Endothelial cell of umbilical vein (primary cell): Measurements from ENCODE around the gene IGSF3. TPM values are rescaled to one million over a fixed set of nuclear protein-coding genes. Genes with fewer than 3 reads are reported as not detected.
"Not testable (repeated sequence)": the region's sequence is repeated elsewhere in the genome, so short reads cannot be mapped to it uniquely, and the experiment has no call there.

Experiments used
- BruUV-seq: library from RNA; stranded (reverse); fragments of 400-500 nt; replicated peaks from 2 replicates; lab custom pipeline; 2021; lab: Mats Ljungman, UMichigan
- CTCF ChIA-PET: fragments of 300-600, 350-600 bp; sonication (Branson Sonifier 250); formaldehyde crosslinking; loops from one replicate; lab custom pipeline; 2021; ENCODE audit warnings: antibody characterized with exemption, inconsistent platforms; lab: Charles Lee
- POLR2A ChIA-PET: fragments of 300-600, 350-600 bp; sonication (Branson Sonifier 250); formaldehyde crosslinking; loops from one replicate; lab custom pipeline; 2021; ENCODE audit warnings: antibody characterized with exemption, inconsistent platforms; lab: Charles Lee
- DNase-seq: peaks from one replicate; pipeline ENCODE4 v3.0.0-alpha.2; 2011; ENCODE audit warnings: low read depth, low spot score
- FAIRE-seq: peaks from 2 replicates; lab custom pipeline; 2011; peaks lifted over from hg19 to GRCh38; lab: Jason Lieb, UNC
- H2AFZ ChIP-seq: 2 replicates; pipeline ENCODE4 v1.6.0; 2012; ENCODE audit warnings: low read depth, low read length, control low read depth, inconsistent platforms
- H3K27ac ChIP-seq: 2 replicates; pipeline ENCODE4 v1.5.1; 2011; ENCODE audit warnings: low read depth, mild to moderate bottlenecking, control low read depth, low read length, moderate library complexity; ENCODE audit not compliant: insufficient read depth
- H3K27me3 ChIP-seq, 2 experiments: 2 replicates each; pipeline versions ENCODE4 v1.6.0 to v1.6.1; 2011; ENCODE audit warnings: low read length in 2 of 2, mixed read lengths in 1 of 2; ENCODE audit not compliant: control insufficient read depth in 2 of 2, insufficient read depth in 2 of 2
- H3K36me3 ChIP-seq, 2 experiments: 2 replicates in 1 of 2; 3 replicates in 1 of 2; pipeline ENCODE4 v1.5.1; 2011; ENCODE audit warnings: low read length in 2 of 2, mild to moderate bottlenecking in 1 of 2, moderate library complexity in 1 of 2; ENCODE audit not compliant: control insufficient read depth in 2 of 2, insufficient read depth in 2 of 2; ENCODE audit errors: extremely low read depth in 1 of 2
- H3K4me1 ChIP-seq: 3 replicates; pipeline ENCODE4 v1.5.1; 2011; ENCODE audit warnings: mild to moderate bottlenecking, low read length; ENCODE audit not compliant: control insufficient read depth, insufficient read depth; ENCODE audit errors: extremely low read depth
- H3K4me2 ChIP-seq: 2 replicates; pipeline ENCODE4 v1.6.1; 2011; ENCODE audit warnings: low read length, control low read depth, mixed read lengths; ENCODE audit not compliant: insufficient read depth
- H3K4me3 ChIP-seq, 3 experiments: fragments of 200-600 bp in 1 of 3; sonication (generic), shearing (Covaris generic) in 1 of 3; replicated peaks in 1 of 3; 2 replicates each; pipeline ENCODE4 v1.5.1; 2011 to 2016; ENCODE audit warnings: control low read depth in 3 of 3, low read length in 3 of 3, mild to moderate bottlenecking in 2 of 3, inconsistent platforms in 1 of 3, low read depth in 1 of 3, moderate library complexity in 1 of 3; ENCODE audit not compliant: insufficient read depth in 1 of 3
- H3K79me2 ChIP-seq: 2 replicates; pipeline ENCODE4 v1.6.0; 2012; ENCODE audit warnings: low read length, inconsistent platforms; ENCODE audit not compliant: control insufficient read depth, insufficient read depth
- H3K9ac ChIP-seq: replicated peaks from 2 replicates; pipeline ENCODE3; 2011; ENCODE audit warnings: low read length, control low read depth; ENCODE audit not compliant: insufficient read depth; ENCODE audit errors: extremely low read depth
- H3K9me1 ChIP-seq: replicated peaks from 3 replicates; pipeline ENCODE4 v1.6.0; 2011; ENCODE audit warnings: mild to moderate bottlenecking, low read length; ENCODE audit not compliant: control insufficient read depth, insufficient read depth; ENCODE audit errors: extremely low read depth
- H3K9me3 ChIP-seq: replicated peaks from 2 replicates; pipeline ENCODE4 v1.5.1; 2012; ENCODE audit warnings: low read length, inconsistent platforms; ENCODE audit not compliant: control insufficient read depth, insufficient read depth
- H4K20me1 ChIP-seq: replicated peaks from 2 replicates; pipeline ENCODE3; 2011; ENCODE audit warnings: mild to moderate bottlenecking, low read length; ENCODE audit not compliant: control insufficient read depth, insufficient read depth; ENCODE audit errors: extremely low read depth
- EZH2 ChIP-seq: IDR thresholded peaks from 2 replicates; pipeline ENCODE4 v1.6.1; 2012; ENCODE audit warnings: borderline replicate concordance, low read depth, mild to moderate bottlenecking, moderate library complexity, low read length, inconsistent platforms; ENCODE audit not compliant: severe bottlenecking
- FOS ChIP-seq: IDR thresholded peaks from 2 replicates; pipeline ENCODE4 v1.6.1; 2011; ENCODE audit warnings: mild to moderate bottlenecking, low read length, moderate library complexity, borderline replicate concordance; ENCODE audit not compliant: insufficient read depth
- GATA2 ChIP-seq: IDR thresholded peaks from 2 replicates; pipeline ENCODE4 v1.7.0; 2011; ENCODE audit warnings: low read depth, mild to moderate bottlenecking, moderate library complexity, mixed read lengths, low read length; ENCODE audit not compliant: insufficient read length, insufficient read depth
- MYC ChIP-seq: IDR thresholded peaks from one replicate; pipeline ENCODE4 v1.6.1; 2011; ENCODE audit warnings: mild to moderate bottlenecking, low read depth, low read length
- POLR2AphosphoS5 ChIP-seq: IDR thresholded peaks from 2 replicates; pipeline ENCODE4 v1.6.1; 2012; ENCODE audit warnings: low read depth, mild to moderate bottlenecking, control low read depth, low read length, moderate library complexity; ENCODE audit not compliant: insufficient read depth
- dilution Hi-C: fragments of 300-500 bp; cut with MboI; formaldehyde crosslinking; loops from one replicate; pipeline ENCODE4 v1.15.0; 2019; ENCODE audit warnings: low sequenced_read_pairs; ENCODE audit not compliant: extremely low pct_ligation_motif_present
- intact Hi-C: fragments of 100-400 bp; cut with micrococcal nuclease; formaldehyde crosslinking; loops from one replicate; pipeline ENCODE4 v1.10.0; 2022
- polyA plus RNA-seq, 4 experiments: library from polyadenylated mRNA; depleted of rRNA in 3 of 4; stranded (reverse) in 3 of 4; unstranded in 1 of 4; fragments of >200 nt; gene quantifications; 2 replicates each; pipeline versions ENCODE4 v1.2.1 to v1.2.3, GENCODE V29; 2011 to 2012; ENCODE audit warnings: missing spikeins in 1 of 4
- total RNA-seq: library from RNA; stranded (reverse); gene quantifications from 2 replicates; pipeline ENCODE4 v1.2.3, GENCODE V29; 2021

Gene IGSF3
- total and polyA plus RNA-seq, 2 donors (not counting 3 experiments of a cell fraction or from before 2014, with no cell fraction given): 0.63 to 2.2 TPM

GRCh38 chr1:116607463-116607862, 60.1 kb downstream of the IGSF3 start:
- H2AFZ ChIP-seq, H3K4me1 ChIP-seq, H3K27me3 ChIP-seq, H3K79me2 ChIP-seq, H3K9me3 ChIP-seq, BruUV-seq, intact Hi-C loops, H3K4me3 ChIP-seq, H3K36me3 ChIP-seq, H4K20me1 ChIP-seq, H3K9ac ChIP-seq, dilution Hi-C loops, H3K4me2 ChIP-seq, CTCF ChIA-PET, DNase-seq, FAIRE-seq, POLR2A ChIA-PET, H3K27ac ChIP-seq, H3K9me1 ChIP-seq: not testable (repeated sequence)

DNA sequence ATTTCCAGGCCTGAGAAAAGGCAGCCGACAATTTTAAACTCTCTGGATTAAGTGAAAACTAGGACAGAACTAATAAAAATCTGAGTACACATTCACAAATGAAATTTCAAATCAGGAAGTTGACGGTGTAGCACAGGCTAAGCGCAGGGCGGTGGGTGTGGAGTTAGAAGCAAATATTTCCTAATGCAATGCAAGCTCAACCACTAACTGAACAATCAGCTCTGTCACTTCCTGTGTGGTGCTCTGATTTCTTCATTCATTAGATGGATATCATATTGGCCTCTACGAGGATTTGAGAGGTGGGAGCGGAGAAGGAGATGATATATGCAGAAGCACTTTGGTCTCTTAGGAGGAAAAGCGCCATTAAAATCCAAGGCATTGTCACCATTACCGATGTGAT, 61.5 kb downstream of the IGSF3 start:
- FAIRE-seq, H3K4me3 ChIP-seq, H3K36me3 ChIP-seq, intact Hi-C loops, H4K20me1 ChIP-seq, H3K27ac ChIP-seq, POLR2A ChIA-PET, CTCF ChIA-PET, BruUV-seq, H3K79me2 ChIP-seq, H3K9ac ChIP-seq, DNase-seq, H3K27me3 ChIP-seq, H2AFZ ChIP-seq, H3K9me1 ChIP-seq, H3K9me3 ChIP-seq, H3K4me2 ChIP-seq, dilution Hi-C loops, H3K4me1 ChIP-seq: not testable (repeated sequence)

- intact Hi-C loops: no loop called here
- FAIRE-seq (no peak), DNase-seq (no peak)
- no peaks in the 10 kb centered on the region for H4K20me1 ChIP-seq
- no TSS peak for BruUV-seq
- H2AFZ ChIP-seq: no peak overlapping the region
- H3K9ac ChIP-seq: no peak overlapping the region
- CTCF ChIA-PET: no interaction called here
- no peaks in the 10 kb centered on the region for H3K4me1 ChIP-seq
- H3K79me2 ChIP-seq: no peaks in the 10 kb centered on the region
- H3K36me3 ChIP-seq: no peaks in the 10 kb centered on the region
- H3K9me3 ChIP-seq: no peaks in the 10 kb centered on the region
- no peak overlapping the region for H3K4me3 ChIP-seq
- dilution Hi-C loops: no loop called here
- H3K9me1 ChIP-seq: no peaks in the 10 kb centered on the region
- TF ChIP-seq EZH2: no peak
- no peak for TF ChIP-seq MYC
- TF ChIP-seq GATA2: no peak
- TF ChIP-seq POLR2AphosphoS5: no peak
- TF ChIP-seq FOS: no peak
- no peaks in the 10 kb centered on the region for H3K27me3 ChIP-seq
- no peak overlapping the region for H3K27ac ChIP-seq
- no peak overlapping the region for H3K4me2 ChIP-seq
- POLR2A ChIA-PET: no interaction called here
Measured at GRCh38 chr1:116605315-116605714, 62.2 kb downstream of the IGSF3 start.
